ENCODE results near the gene UNCX.
"Not testable (repeated sequence)": the region's sequence is repeated elsewhere in the genome, so short reads cannot be mapped to it uniquely, and the experiment has no call there.

The UNCX gene

DNA sequence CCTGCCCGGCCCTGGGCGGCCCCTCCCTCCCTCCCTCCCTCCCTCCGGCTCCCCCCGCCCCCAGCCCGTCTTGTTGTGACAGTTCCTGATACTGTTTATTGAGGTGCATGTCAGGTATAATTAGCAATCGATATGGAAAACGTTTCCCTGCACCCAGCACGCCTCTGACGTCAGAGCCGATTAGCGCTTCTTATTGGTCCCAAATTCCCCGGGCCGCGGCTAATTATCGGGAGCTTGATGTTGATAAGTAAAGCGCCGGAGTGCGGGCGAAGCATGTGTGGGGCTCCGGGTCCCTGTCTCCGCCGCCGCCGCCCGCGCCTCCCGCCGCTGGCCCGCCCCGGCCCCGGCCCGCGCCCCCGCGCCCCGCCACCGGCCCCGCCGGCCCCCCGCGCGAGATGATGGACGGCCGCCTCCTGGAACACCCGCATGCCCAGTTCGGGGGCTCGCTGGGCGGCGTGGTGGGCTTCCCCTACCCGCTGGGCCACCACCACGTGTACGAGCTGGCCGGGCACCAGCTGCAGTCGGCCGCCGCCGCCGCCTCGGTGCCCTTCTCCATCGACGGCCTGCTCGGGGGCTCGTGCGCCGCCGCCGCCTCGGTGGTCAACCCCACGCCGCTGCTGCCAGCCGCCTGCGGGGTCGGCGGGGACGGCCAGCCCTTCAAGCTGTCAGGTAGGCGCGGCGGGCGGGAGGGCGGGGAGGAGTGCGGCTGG, at the start of gene UNCX:
TSS of gene UNCX (plus strand) at position 250 of the 710 bp plus-strand sequence. CDS start at position 396, 146 bp downstream.
- no peak for DNase-seq

DNA sequence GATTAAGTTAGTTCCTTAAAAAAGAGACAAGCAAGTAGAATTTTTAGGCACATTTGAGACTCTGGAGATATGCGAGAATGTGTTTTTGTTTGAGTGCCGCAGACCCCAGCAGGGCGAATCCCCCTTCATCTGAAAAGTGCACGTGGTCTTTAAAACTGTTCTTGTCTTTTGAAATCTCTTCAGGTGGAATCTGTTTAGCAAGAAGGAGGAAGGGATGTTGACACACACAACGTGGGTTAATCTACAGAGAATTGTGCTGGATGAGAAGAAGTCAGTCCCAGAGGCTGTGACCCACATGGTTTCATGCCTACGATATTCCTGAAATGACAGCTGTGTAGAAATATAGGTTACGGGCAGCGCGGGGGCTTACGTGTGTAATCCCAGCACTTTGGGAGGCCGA, 45.5 kb upstream of the UNCX start:
- DNase-seq, result no peak

DNA sequence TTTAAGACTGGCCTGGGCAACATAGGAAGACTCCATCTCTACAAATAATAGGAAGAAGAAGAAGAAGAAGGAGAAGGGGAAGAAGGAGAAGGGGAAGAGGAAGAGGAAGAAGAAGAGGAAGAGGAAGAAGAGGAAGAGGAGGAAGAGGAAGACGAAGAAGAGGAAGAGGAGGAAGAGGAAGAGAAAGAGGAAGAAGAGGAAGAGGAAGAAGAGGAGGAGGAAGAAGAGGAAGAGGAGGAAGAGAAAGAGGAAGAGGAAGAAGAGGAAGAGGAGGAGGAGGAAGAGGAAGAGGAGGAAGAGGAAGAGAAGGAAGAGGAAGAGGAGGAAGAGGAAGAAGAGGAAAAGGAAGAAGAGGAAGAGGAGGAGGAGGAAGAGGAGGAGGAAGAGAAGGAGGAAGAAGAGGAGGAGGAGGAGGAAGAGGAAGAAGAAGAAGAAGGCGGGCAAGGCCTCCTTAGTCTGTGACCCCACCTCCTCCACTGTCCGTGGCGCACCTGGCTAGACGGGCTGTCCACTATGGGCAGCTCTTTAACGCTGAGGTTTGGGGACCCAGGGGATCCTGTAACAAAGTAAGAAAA, 43.9 kb upstream of the UNCX start:
- DNase-seq, result no peak

GRCh38 chr7:1189986-1190772, 42.5 kb upstream of the UNCX start:
- DNase-seq, result no peak

- DNase-seq, result peak; percentile 74
These were observed 40.4 kb upstream of the UNCX start for GRCh38 chr7:1192171-1192676.

DNA sequence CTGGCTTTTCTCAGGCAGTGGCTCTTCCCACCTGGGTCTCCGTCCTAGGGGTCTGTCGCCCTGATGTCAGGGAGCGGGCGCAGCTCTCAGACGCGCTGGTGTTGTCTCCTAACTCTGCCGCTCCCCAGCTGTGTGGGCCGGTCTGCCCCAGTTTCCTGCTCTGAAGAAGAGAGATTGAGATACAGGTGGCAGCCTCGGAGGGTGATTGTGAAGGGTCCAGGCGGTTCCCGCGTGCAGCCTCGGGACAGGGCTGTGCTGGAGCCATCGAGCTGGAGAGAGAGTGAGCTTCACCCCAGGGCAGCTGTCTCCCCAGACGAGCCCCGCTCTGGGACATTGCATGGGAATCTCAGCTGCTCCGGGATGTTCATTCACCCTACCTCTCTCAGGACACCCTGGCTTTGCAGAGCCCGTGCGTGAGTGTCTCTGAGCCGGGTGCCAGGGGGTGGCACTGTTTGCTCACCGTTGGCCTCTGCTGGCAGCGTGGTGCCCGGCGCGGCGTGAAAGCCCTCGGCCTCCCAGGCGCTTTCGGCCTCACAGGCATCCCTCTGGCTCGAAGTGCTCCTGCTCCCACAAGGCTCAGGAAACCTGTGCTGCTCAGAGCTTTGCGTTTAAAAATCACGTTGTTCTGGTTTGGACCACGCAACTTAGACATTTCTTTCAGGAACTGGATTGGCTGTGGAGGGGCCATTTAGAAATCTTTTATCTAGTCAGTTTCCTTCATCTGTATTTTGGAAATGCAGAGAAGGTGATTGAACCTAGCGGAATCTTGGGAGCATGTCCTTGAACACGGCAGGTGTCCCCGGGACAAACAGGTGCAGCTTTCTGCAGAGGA, 38.9 kb upstream of the UNCX start:
- DNase-seq, result peak; percentile 76

DNA sequence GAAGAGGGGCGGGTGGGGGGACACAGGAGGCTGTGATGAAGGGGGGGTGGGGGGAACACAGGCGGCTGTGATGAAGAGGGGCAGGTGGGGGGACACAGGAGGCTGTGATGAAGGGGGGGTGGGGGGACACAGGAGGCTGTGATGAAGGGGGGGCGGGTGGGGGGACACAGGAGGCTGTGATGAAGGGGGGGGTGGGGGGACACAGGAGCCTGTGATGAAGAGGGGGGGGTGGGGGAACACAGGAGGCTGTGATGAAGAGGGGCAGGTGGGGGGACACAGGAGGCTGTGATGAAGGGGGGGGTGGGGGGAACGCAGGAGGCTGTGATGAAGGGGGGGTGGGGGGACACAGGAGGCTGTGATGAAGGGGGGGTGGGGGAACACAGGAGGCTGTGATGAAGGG, 36.2 kb upstream of the UNCX start:
- not testable (repeated sequence) for DNase-seq

- DNase-seq, result no peak
These were observed 35.7 kb upstream of the UNCX start for GRCh38 chr7:1196950-1197349.

GRCh38 chr7:1197997-1198625, 34.6 kb upstream of the UNCX start:
- DNase-seq, result no peak

- DNase-seq, result no peak
These were observed 32.6 kb upstream of the UNCX start for GRCh38 chr7:1200045-1200444.

GRCh38 chr7:1201916-1202315, 30.8 kb upstream of the UNCX start:
- DNase-seq, result no peak

GRCh38 chr7:1202914-1203313, 29.8 kb upstream of the UNCX start:
- not testable (repeated sequence) for DNase-seq

GRCh38 chr7:1204460-1205140, 28.1 kb upstream of the UNCX start:
- DNase-seq, result no peak

GRCh38 chr7:1205742-1206141, 26.9 kb upstream of the UNCX start:
- not testable (repeated sequence) for DNase-seq

DNA sequence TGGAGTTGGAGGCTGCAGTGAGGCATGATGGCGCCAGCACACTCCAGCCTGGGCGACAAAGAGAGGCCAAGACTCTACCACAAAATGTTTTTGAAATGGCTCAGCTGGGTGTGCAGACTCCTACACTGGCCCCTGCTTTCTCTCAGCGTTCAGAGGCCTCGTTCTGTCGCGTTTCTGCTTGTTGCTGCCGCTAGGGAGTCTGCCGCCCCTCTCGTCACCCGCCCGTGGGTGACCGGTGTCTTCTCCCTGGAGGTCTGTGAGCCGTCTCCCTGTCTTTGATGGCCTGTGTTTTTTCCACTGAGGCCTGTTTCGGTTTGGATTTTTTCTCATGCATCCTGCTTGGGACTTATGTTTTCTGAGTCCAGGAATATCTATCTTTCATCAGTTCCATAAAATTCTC, 23.6 kb upstream of the UNCX start:
- DNase-seq, result no peak

DNA sequence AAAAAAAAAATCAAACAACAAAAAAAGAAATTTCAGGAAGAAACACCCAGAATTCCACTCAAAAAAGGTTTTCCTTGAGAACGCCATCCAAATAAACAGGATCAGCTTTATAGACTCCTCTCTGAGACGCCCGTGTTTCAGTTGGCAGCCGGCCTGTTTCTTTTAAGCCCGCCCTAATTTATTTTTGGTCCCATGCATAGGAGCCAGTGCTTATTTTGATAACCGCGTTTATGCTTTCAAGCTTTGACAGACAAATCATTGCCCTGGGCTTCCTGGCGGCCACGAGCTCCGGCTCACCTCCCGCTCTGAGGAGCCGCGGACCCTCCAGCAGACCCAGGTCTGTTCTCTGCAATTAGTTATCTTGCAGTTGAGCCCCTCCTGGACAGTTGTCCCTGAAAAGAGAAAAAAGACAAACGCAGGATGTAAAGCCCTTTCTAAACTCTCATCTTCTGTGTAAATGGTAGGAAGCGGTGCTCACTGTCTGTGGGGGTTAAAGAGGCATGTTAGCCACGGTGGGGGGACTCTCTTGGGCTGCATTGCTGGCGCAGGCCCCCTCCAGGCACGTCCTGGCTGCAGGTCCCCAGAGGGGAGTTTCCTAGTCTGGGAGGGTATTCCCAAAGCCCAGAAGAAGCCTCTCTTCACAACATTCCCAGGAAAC, 22.2 kb upstream of the UNCX start:
- DNase-seq, result peak; percentile 41

DNA sequence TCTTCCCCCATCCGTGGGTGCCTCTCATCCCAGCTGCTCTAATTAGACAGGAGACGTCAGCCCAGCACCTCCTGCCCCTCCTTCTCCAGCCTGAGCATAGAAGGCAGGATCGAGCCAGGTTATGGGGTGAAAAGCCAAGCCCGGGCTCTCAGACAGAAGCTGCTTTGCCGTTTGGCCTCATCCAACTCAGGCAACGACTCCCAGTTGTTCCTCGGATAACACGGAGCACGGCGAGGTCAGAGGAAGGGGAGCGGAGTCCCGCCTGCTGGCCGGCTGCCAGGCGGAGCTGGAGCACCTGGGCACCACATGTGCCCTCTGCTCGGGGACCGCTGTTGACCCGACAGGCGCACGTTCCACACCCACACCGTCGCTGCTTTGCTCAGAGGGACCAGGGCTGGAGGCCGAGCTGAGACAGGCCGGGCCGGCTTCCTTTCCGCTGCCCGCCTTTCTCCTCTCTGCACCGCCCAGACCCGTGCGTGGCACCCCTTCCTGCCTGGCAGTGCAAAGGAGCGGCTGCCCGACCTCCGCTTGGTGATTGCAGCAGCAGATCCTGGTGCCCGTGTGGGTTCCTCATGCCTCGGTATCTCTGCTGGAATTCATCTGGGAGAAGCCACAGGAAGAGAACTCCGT, 21.6 kb upstream of the UNCX start:
- no peak for DNase-seq

GRCh38 chr7:1211611-1212010, 21.1 kb upstream of the UNCX start:
- no peak for DNase-seq

- not testable (repeated sequence) for DNase-seq
These were observed 20.6 kb upstream of the UNCX start for GRCh38 chr7:1212025-1212424.

DNA sequence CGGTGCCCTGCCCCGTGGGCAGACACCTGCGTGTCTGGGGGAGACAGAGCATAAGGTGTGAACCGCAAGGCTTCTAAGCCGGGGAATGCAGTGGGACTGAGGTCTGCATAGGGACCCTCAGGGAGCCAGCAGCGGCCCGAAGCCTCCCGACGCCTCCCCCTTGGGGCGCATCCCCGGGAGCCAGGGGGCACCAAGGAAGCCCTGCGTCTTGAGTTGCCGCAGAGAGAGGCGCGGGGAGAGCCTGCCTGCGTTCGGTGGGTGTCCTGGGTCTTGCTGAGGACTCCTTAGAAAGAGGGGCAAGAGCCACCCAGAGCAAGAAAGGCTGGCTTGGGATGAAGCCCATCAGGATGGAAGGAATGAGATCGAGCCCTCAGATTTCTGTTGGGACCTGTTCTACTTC, 18.2 kb upstream of the UNCX start:
- DNase-seq, result no peak
